Frontal cortex (tissue), 4 donors: Measurements from ENCODE around the gene TIE1. TPM values are rescaled to one million over a fixed set of nuclear protein-coding genes. Genes with fewer than 3 reads are reported as not detected.

Source experiments
- DNase-seq, 2 donors: peaks; one replicate each; pipeline ENCODE4 v3.0.0; 2012; ENCODE audit warnings: low spot score in 2 of 2
- FAIRE-seq: peaks from 2 replicates; lab custom pipeline; 2012; peaks lifted over from hg19 to GRCh38; lab: Jason Lieb, UNC
- total RNA-seq: library from RNA; depleted of rRNA; stranded (reverse); fragments of >200 nt; gene quantifications from one replicate; pipeline ENCODE4 v1.2.3, GENCODE V29; 2014
- donor health status: control.
- donor health status: control.
- donor health status: control.

The TIE1 gene
- total RNA-seq, 1 donor from 2014 or later: 6.9 TPM

GRCh38 chr1:43288785-43289706 lies 11.7 kb upstream of the TIE1 start:
- DNase-seq: no peak
- FAIRE-seq: no peak

GRCh38 chr1:43292216-43292615 lies 8.6 kb upstream of the TIE1 start:
- FAIRE-seq: no peak
- no peak for DNase-seq

GRCh38 chr1:43292679-43293078 lies 8.1 kb upstream of the TIE1 start:
- no peak for FAIRE-seq
- no peak for DNase-seq

- FAIRE-seq (no peak), DNase-seq (no peak)
Observed at GRCh38 chr1:43293176-43293575, 7.6 kb upstream of the TIE1 start.

- FAIRE-seq (no peak), DNase-seq (peak in 1 of 2 donors; percentile 66)
Observed at GRCh38 chr1:43293896-43294760, 6.7 kb upstream of the TIE1 start.

- FAIRE-seq (no peak), DNase-seq (no peak)
Observed at GRCh38 chr1:43294761-43295160, 6.0 kb upstream of the TIE1 start.

- FAIRE-seq: no peak
- no peak for DNase-seq
Observed at GRCh38 chr1:43296207-43296606, 4.6 kb upstream of the TIE1 start.

- DNase-seq (no peak), FAIRE-seq (no peak)
Observed at GRCh38 chr1:43298055-43298454, 2.7 kb upstream of the TIE1 start.

- no peak for FAIRE-seq
Observed at GRCh38 chr1:43299101-43299500, 1.7 kb upstream of the TIE1 start.

GRCh38 chr1:43302201-43302600 lies 1.4 kb downstream of the TIE1 start:
- peak in 1 of 2 donors; percentile 46 for DNase-seq
- FAIRE-seq: no peak

More at GRCh38 chr1:43299101-43299500, 1.7 kb upstream of the TIE1 start:
- DNase-seq: no peak

GRCh38 chr1:43302721-43303470 lies 2.1 kb downstream of the TIE1 start:
- DNase-seq: no peak
- FAIRE-seq: no peak

GRCh38 chr1:43303471-43304313 lies 2.9 kb downstream of the TIE1 start:
- FAIRE-seq (no peak), DNase-seq (no peak)

- DNase-seq (no peak), FAIRE-seq (no peak)
Observed at GRCh38 chr1:43304314-43304681, 3.5 kb downstream of the TIE1 start.

- DNase-seq: no peak
Observed at GRCh38 chr1:43304771-43305300, 4.1 kb downstream of the TIE1 start.

GRCh38 chr1:43305461-43305860 lies 4.7 kb downstream of the TIE1 start:
- DNase-seq: no peak
- FAIRE-seq: no peak

More at GRCh38 chr1:43304771-43305300, 4.1 kb downstream of the TIE1 start:
- FAIRE-seq: no peak

GRCh38 chr1:43305926-43306687 lies 5.3 kb downstream of the TIE1 start:
- FAIRE-seq: no peak
- DNase-seq: no peak

- DNase-seq (no peak), FAIRE-seq (no peak)
Observed at GRCh38 chr1:43306688-43307457, 6.1 kb downstream of the TIE1 start.
